ENCODE data around the gene HDAC4.

HDAC4 gene

GRCh38 chr2:239395524-239395923, 5.3 kb downstream of the HDAC4 start:
- DNase-seq = no peak

DNA sequence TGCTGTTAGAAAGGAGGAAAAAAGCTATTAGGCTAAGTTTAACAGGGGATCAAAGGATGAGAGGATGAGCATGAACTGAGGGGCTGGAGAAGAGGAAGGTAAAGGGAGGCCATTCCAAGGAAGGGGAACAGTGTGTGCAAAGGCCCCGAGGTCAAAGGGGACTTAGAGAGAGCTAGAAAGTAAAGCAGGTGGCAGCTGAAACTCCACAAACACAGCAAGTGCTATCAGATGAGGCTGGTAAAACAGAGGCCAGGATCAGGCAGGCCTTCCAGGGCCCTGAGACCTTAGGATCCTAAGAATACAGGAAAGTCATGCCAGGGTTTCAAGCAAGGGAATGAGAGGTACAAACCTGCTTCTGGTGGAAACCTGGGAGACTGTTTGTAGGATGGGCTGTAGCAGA, 5.8 kb downstream of the HDAC4 start:
- DNase-seq = no peak

DNA sequence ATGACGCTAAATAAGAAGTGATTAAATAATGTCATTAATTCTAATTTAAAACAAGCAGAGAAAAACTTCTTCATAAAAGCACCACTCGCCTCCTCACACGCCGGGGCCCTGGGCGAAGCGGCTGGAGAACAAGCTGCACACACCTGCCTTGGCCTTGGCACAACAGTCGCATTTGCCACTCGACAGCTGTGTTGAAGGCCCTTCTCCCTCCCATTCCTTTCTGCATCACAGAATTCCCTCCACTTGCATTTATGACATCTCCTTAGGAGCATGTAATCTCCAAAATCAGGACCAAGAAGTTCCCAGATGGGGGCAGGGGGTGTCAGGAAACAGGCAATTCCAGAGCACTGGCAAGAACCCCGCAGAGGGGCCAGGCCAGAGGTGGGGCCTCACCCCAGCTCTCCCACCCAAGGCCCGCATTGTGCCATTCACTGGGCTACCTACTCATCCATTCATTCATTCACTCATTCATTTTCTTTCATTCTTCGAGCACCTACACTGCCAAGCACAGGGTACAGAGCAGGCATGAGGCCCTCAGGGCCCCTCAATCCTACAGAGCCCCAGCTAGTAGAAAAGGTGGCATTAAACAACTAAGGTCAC, 6.4 kb downstream of the HDAC4 start:
- DNase-seq = no peak

- DNase-seq = no peak
These were observed 6.9 kb downstream of the HDAC4 start for GRCh38 chr2:239393941-239394340.

- no peak for DNase-seq
These were observed 7.4 kb downstream of the HDAC4 start for GRCh38 chr2:239393388-239393940.

- DNase-seq = no peak
These were observed 8.0 kb downstream of the HDAC4 start for GRCh38 chr2:239392688-239393387.

- DNase-seq = no peak
These were observed 8.8 kb downstream of the HDAC4 start for GRCh38 chr2:239392072-239392357.

GRCh38 chr2:239391286-239392071, 9.3 kb downstream of the HDAC4 start:
- DNase-seq = no peak

DNA sequence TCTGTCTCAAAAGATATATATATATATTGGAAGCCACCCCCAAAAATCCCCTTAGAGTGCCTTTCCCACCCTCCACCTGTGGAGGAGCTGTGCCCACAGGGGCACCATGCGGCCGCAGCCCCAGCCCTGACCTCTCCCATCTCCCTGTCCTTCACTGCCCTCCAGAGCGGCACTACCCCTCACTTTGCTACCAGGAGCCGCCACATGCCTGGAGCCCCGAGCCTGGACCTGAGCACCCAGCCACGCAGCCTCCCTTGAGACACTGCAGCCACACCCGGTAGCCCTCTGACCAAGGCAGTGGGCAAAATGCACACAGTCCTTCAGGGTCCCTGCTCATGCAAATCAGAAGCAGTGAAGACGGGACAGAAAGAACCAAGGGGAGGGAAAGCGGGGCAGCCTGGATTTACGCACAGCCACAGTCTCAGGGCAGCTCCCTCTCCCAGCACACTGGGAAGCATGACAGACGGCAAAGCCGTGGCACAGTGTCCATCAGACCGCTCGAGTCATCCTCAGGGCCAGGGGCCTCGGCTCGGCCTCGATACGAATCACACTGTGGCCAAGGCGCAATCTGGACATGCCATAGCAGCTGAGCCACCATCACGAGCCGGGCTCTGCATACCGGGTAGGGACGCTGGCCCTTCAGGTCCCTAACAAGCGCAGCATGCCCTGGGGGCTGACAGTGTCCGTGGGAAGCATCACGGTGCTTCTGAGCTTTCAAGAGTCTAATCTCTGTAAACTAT, 10.1 kb downstream of the HDAC4 start:
- no peak for DNase-seq

DNA sequence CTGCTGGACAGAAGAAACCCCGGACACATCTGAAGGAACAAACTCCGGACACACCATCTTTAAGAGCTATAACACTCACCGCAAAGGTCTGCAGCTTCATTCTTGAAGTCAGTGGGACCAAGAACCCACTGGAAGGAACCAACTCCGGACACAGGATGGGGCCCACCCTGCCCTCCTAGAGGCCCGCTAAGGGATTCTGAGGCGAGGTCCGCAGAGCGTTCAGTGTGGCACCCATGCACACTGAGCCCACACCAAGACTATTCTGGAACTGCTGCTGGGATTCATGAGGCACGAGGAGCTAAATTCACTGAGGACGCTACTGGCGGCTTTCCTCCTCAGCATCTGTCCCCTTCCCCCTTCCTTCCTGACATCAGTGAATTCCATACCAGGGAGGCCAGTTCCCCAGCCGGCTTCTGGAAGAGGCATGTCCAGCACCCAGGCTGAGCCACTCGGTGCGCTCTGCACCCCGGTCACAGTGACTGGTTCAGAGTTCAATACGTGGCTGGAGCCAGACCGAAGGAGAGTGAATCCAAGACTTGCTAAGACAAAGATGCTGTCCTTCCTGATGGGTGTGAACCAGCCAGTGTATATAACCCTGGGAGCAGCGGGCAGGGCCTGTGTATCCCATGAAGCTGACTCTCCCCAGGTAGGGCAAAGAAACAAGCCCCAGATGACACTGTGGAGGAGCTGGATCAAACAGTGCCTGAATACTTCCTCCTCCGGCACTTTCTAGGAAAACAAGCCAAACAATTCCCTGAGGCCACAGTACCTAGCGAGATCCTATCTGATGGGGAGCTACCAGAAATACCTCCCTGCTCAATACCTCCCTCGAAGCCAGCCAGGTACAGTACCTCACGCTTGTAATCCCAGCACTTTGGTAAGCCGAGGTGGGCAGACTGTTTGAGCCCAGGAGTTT, 11.1 kb downstream of the HDAC4 start:
- no peak for DNase-seq

GRCh38 chr2:239388236-239389151, 12.3 kb downstream of the HDAC4 start:
- DNase-seq = no peak

DNA sequence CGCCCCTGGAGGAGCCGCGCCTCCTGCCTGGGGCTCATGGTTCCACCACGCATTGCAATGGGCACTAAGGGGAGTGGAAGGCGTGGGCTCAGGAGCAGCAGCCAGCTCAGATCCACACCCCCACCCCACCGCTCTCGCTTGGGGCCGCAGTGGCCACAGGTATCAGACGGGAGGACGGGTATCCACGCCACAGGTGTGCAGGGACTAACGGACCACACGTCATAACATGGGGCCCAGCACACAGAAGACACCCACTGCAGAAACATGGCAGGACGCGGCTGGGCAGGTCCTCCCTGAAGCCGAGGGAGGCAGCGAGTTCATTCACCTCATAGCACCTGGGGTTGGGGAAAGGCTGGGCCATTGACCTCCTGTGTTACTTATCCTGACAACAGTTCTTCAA, 13.0 kb downstream of the HDAC4 start:
- no peak for DNase-seq

DNA sequence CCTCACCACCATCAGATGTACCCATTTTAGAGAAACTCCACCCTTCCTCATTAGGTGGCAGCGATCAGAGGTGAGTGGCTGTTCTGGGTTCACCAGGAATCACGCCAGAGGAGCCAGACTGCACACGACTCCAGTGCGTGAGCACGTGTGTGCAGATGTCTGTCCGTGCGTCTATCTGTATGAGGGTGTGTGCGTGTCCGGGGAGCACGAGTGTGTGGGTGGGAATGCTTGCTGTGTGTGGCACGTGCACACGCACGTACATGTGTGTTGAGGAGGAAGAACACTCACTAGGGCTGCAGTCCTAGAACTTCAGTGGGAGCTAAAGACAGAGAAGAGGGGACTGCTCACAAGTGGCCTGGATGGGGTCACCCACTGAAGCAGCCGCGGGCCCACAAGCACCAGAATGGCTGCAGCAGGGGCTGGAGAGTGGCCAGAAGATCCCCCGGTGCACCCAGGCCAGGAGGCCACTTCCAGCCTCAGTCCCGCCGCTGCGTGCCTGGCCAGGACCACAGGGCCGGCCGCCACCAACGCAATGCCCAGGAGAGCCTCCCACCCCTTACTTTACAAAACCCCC, 13.9 kb downstream of the HDAC4 start:
- no peak for DNase-seq

GRCh38 chr2:239386001-239386670, 14.7 kb downstream of the HDAC4 start:
- no peak for DNase-seq

- DNase-seq = no peak
These were observed 15.5 kb downstream of the HDAC4 start for GRCh38 chr2:239385096-239386000.

- no peak for DNase-seq
These were observed 17.1 kb downstream of the HDAC4 start for GRCh38 chr2:239383759-239384156.

GRCh38 chr2:239383036-239383758, 17.6 kb downstream of the HDAC4 start:
- DNase-seq = no peak

DNA sequence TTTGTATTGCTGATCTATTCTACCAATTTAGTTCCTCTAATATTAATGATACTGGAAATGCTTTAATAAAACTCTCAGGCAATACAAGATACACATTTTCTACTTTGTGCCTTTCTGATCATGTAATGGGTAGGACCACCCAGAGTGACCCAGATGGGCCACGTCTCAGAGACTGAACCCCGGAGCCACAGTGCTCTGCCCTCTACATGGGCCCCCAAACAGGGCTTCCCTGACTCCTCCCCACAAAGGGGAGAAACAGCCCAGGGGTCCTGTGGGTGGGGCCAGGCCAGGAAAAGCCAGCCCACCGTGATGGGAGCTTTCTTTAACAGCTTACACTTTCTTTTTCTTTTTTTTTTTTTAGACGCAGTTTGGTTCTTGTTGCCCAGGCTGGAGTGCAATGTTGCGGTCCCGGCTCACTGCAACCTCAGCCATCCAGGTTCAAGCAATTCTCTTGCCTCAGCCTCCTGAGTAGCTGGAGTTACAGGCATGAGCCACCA, 18.4 kb downstream of the HDAC4 start:
- DNase-seq = no peak

Data from COR-L47 (cell line).